IPS DF 4.7 (cell line): Measurements from ENCODE around the gene GMDS.

Experiments used
- DNase-seq: peaks from one replicate; pipeline ENCODE4 v3.0.0-alpha.2; 2013; ENCODE audit warnings: low spot score; ENCODE audit errors: extremely low read depth

Gene GMDS

GRCh38 chr6:1993042-1993441, 252.4 kb downstream of the GMDS start:
- DNase-seq = no peak

DNA sequence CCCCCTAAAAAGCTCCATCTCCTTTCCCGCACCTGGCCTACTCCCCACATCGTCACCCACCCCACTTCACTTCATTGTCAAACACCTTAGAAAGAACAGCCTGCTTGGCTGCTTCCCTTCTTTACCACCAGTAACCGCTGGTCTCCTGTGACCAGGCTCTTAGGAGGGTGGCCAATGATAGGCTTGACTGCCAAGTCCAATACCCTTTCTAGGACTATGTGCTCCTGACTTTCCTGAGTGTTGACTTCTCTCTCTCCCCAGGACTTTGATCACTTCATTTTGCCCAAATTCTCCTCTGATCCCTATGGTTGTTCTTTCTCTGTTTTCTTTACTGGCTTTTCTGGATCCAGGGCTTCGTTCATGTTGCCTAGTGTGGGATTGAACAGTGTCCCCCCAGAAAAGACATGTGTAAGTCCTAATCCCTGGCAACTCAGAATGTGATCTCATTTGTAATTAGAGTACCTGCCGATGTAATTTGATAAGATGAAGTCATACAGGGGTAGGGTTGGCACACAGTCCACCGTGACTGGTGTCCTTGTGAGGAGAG, 254.0 kb downstream of the GMDS start:
- DNase-seq = no peak

- no peak for DNase-seq
Observed at GRCh38 chr6:1988843-1989242, 256.6 kb downstream of the GMDS start.

DNA sequence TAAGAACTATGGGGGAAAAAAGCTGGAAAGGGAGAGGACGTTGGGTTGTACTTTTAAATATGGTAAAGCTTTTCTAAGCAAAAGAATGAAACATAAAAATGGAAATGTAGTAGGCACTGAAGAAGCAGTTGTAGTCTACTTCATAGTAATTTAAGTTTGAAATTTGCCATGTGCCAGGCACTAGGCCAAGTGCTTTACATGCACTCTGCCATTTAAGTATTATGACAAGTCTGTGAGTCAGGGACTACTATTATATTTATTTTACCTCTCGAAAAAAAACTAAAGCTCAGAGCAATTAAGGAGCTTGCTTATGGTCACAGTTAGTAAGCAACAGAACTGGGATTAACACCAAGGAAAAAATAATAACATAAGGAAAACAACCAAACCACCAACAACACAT, 257.8 kb downstream of the GMDS start:
- no peak for DNase-seq

GRCh38 chr6:1986454-1987243, 258.8 kb downstream of the GMDS start:
- DNase-seq = no peak

- DNase-seq = no peak
Observed at GRCh38 chr6:1984346-1984994, 260.9 kb downstream of the GMDS start.

DNA sequence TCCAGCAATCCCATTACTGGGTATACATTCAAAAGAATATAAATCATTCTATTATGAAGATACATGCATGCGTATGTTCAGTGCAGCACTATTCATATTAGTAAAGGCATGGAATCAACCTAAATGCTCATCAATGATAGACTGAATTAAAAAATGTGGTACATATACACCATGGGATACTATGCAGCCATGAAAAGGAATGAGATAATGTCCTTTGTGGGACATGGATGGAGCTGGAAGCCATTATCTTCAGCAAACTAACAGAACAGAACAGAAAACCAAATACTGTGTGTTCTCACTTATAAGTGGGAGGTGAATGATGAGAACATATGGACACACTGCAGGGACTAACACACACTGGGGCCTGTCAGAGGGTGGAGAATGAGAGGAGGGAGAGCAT, 261.6 kb downstream of the GMDS start:
- no peak for DNase-seq

- DNase-seq = no peak
Observed at GRCh38 chr6:1972962-1973361, 272.4 kb downstream of the GMDS start.

- DNase-seq = no peak
Observed at GRCh38 chr6:1971612-1972011, 273.8 kb downstream of the GMDS start.

GRCh38 chr6:1970151-1970561, 275.2 kb downstream of the GMDS start:
- DNase-seq = no peak

DNA sequence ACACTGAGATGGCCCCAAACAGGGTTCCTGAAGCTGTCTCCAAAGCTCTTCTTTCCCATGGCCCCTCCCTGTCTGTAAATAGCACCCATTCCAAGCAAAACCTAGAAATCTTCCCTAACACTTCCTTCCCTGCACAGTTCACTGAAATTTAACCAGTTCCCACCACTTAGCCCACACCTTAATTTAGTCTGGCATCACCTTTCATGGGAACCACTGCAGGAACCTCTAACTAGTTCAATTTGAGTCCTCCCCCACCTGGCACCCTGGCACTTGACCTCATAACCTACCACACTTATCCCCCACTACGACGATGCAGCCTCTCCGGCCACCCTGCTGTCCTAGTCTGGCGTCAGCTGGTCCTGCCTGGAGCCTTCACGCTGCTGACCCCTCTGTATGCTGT, 278.7 kb downstream of the GMDS start:
- no peak for DNase-seq

- DNase-seq = no peak
Observed at GRCh38 chr6:1965596-1966224, 279.7 kb downstream of the GMDS start.

DNA sequence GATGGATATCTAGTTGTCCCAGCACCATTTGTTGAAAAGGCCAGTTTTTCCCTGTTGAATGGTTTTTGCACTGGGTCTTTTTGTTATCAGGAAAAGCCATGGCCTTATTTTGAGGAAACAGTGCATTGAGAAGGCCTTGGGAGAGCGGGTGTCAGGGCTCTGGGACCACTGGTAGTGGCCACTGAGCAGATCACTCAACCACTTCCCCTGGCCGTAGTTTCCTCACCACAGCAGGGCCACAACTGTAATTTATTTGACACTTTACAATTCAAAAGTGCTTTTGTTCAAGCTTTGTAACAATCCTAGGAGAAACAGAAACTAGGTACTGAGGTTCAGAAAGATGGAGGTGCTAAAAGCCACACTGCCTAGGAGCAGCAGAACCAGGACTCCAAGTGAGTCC, 281.8 kb downstream of the GMDS start:
- DNase-seq = no peak

- DNase-seq = no peak
Observed at GRCh38 chr6:1962201-1962600, 283.2 kb downstream of the GMDS start.

GRCh38 chr6:1960486-1961142, 284.8 kb downstream of the GMDS start:
- DNase-seq = no peak

DNA sequence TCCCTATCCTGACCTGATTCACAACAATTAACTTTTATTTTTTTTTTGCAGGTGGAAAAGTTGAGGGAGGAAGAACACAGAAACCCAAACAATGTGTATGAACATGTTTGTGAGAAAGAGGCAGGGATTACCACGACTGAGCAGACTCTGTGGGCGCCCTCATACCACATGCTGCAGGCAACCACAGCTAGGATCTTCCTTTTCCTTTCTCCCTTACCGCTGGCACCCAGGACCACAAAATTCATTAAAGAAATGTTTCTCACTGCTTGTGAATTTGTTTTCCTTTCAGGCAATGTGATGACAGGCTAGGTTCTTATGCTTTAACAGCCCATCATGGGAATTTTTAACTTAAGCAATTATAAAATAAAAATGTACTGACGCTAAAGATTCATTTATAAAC, 287.1 kb downstream of the GMDS start:
- no peak for DNase-seq

GRCh38 chr6:1957746-1958145, 287.7 kb downstream of the GMDS start:
- no peak for DNase-seq

GRCh38 chr6:1952740-1953360, 292.6 kb downstream of the GMDS start:
- DNase-seq = no peak

GRCh38 chr6:1950631-1951030, 294.8 kb downstream of the GMDS start:
- DNase-seq = no peak

GRCh38 chr6:1949538-1949937, 295.9 kb downstream of the GMDS start:
- DNase-seq = no peak

- DNase-seq = no peak
Observed at GRCh38 chr6:1947922-1948321, 297.5 kb downstream of the GMDS start.
